NCI-H187 treated with DMSO at 0.1 percent for 48 hours (cell line): ENCODE data around the gene ICAM5.

Experiments
- DNase-seq: peaks from one replicate; lab custom pipeline; 2025; lab: John Stamatoyannopoulos, UW

Gene ICAM5

DNA sequence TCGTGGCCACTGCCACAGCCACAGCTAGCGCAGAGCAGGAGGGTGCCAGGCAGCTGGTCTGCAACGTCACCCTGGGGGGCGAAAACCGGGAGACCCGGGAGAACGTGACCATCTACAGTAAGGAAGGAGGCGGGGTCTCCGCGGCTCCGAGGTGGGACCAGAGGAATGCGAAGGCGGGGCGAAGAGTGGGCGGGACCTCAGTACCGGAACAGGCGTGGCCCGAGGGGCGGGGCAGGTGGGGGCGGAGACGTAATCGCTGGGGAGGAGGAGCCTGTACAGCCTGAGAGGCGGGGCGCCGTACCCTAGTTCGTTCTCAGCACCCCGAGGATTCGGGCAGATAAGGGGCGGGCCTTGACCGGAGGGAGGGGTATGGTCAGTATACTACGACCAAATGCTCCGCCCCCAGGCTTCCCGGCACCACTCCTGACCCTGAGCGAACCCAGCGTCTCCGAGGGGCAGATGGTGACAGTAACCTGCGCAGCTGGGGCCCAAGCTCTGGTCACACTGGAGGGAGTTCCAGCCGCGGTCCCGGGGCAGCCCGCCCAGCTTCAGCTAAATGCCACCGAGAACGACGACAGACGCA, 2.5 kb downstream of the ICAM5 start:
- DNase-seq: no peak

DNA sequence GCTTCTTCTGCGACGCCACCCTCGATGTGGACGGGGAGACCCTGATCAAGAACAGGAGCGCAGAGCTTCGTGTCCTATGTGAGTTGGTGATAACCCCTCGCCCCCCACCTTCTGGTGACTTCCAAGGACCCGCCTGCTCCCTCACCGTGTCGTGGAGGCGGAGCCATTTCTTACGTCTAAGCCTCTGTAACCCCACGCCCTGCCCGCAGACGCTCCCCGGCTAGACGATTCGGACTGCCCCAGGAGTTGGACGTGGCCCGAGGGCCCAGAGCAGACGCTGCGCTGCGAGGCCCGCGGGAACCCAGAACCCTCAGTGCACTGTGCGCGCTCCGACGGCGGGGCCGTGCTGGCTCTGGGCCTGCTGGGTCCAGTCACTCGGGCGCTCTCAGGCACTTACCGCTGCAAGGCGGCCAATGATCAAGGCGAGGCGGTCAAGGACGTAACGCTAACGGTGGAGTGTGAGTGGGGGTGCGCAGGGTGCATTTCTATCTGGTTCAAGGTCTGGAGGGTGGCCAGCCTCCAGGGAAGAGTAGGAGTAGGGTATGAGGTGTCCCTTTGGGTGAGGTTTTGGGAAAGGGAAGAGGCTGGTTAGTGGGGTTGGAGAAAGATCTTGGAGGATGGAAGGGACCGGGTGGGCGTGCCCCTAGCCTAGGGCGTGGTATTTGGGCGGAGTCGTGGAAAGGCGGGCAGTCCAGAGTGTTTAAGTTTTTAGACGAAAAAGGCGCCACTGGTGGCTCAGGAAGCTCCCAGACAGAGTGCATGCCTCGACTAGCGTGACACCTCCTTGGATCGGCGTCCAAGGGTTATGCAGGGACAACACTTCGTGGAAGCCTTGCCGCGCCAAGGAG, 3.3 kb downstream of the ICAM5 start:
- DNase-seq: no peak

DNA sequence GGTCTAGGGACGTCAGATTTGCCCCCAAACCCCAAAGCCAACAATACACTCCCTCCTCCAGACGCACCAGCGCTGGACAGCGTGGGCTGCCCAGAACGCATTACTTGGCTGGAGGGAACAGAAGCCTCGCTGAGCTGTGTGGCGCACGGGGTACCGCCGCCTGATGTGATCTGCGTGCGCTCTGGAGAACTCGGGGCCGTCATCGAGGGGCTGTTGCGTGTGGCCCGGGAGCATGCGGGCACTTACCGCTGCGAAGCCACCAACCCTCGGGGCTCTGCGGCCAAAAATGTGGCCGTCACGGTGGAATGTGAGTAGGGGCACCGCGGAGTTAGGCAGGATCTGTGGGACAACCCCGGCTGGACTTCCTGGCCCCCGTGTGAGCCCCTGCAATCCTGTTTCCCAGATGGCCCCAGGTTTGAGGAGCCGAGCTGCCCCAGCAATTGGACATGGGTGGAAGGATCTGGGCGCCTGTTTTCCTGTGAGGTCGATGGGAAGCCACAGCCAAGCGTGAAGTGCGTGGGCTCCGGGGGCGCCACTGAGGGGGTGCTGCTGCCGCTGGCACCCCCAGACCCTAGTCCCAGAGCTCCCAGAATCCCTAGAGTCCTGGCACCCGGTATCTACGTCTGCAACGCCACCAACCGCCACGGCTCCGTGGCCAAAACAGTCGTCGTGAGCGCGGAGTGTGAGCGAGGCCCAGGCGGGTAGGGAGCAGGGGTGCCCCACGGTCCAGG, 4.0 kb downstream of the ICAM5 start:
- DNase-seq: no peak

GRCh38 chr19:10294368-10294697, 4.6 kb downstream of the ICAM5 start:
- DNase-seq: no peak

GRCh38 chr19:10295305-10295846, 5.6 kb downstream of the ICAM5 start:
- no peak for DNase-seq

GRCh38 chr19:10295847-10296591, 6.3 kb downstream of the ICAM5 start:
- no peak for DNase-seq

DNA sequence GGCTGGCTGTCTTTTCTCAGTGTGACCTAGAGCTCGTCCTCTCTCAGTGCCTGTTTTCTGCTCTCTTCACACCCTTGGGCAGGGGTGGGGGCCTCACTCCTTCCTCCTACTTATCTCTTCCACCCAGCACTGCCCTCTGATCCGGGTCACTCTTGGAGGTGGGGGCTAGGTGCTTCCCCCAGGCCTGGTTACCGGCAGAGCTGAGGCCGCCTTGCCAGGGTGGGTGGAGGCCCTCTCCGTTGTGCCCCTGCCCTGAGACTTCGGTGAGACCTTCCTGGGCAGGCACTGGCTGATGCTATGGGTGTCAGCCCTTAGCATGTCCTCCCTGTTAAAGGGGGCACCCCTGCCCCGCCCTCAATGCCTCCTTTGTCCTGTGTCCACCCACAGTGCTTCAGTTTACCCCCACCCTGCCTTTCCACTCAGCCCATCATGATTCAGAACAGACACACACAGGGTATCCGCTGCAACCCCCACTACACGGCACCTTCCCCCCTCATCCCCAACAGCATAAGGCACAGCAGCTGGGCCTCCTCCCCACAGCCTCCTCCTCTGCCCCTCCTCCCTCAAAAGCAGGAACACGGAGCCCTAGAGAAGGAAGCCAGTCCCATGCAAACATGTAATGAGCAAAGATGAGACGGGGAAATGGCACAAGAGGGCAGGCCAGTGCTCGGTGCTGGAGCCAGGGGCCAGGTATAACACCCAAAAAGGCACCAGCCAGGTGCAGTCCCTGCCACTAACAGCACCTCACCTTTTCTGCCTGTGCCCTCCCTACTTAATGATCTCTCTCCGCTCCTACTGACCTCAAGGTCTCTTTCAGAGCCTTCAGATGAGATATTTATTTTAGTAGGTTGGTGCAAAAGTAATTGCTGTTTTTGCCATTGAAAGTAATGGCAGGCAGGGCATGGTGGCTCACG, 10.1 kb downstream of the ICAM5 start:
- no peak for DNase-seq

DNA sequence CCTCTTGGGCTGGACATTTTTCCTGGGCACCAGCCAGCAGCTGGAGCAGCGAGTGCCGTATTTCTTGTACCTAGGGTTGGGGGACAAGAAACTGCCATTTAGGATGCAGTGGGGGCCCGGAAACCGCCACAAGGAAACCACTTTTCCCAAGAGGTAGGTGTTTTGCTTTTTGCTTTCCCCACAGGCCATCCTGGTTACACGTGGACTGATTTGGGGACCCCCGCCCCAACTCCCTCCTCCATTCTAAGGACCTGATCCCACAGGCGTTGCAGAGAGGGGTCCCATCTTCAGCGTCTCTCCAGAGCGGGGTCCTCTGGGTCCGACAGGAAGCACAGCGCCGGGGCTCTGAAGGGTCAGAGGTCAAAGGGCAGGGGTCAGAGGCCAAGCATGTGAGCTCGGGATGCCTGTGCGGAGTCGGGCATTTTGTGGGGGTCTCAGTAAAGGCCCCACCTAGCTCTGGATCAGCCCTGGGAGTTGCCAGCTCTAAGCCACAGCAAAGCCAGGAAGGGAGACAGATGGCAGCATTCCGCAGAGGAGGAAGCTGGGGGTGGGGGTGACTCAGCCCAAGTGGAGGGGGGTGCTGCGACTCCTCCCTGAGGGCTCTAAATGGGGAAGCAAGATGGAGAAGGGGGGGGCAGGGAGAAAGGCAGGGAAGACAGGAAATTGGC, 15.5 kb downstream of the ICAM5 start:
- DNase-seq: no peak

GRCh38 chr19:10306327-10306726, 16.6 kb downstream of the ICAM5 start:
- DNase-seq: no peak

GRCh38 chr19:10309423-10309822, 19.7 kb downstream of the ICAM5 start, which contains the start of gene ZGLP1:
TSS of gene ZGLP1 (minus strand) at chr19:10309815.
- DNase-seq: no peak

- DNase-seq: no peak
Observed at GRCh38 chr19:10315335-10316214, 25.8 kb downstream of the ICAM5 start, which contains the start of gene FDX2. TSS of gene FDX2 (minus strand) at chr19:10316015. CDS start at chr19:10315996, 19 bp downstream.

GRCh38 chr19:10316229-10317044, 26.7 kb downstream of the ICAM5 start:
- DNase-seq: no peak

- DNase-seq: no peak
Observed at GRCh38 chr19:10317045-10317856, 27.5 kb downstream of the ICAM5 start.

- DNase-seq: no peak
Observed at GRCh38 chr19:10317857-10318462, 28.2 kb downstream of the ICAM5 start.

DNA sequence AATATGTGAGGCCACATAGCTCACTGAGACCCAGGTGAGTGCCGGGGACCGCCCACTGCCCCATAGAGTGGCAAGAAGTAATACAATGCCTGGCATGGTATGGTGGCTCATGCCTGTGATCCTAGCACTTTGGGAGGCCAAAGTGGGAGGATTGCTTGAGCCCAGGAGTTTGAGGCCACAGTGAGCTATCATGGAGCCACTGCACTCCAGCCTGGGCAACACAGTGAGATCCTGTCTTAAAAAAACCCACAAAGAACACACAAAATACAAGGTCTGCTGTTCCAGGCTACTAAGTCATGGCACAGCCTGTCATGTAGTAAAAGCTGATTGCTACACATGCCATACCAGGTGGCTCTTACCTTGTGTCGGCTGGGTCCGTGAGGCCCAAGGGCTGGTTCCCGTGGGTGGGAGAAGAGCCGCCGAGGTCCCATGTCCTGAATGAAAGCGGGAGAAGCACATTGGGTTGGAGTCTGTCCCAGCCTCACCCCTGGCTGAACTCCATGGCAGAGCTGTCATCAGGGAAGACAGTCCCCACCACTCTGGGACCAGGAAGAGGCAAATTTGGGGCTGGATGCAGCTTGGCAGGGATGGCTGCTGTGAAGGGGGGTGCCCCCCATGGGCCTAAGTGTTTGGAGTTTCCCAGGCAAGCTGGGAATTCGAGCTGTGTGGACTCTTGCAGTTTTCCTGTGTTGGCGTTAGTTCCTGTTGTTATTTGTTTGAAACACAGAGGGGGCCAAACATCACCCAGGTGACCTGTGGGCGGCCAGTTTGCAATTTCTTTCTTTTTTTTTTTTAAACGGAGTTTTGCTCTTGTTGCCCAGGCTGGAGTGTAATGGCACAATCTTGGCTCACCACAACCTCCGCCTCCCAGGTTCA, 29.3 kb downstream of the ICAM5 start:
- DNase-seq: no peak
